ENCODE measurements around the gene THSD7B.

Gene THSD7B

GRCh38 chr2:137223722-137224121, 458.4 kb downstream of the THSD7B start:
- no peaks in the 10 kb centered on the region for H3K36me3 ChIP-seq (ENCODE audit: insufficient read depth, low read length)
- no peaks in the 10 kb centered on the region for H4K20me1 ChIP-seq (ENCODE audit: insufficient read depth, low read length, poor library complexity, severe bottlenecking)
- no peaks in the 10 kb centered on the region for H3F3A ChIP-seq (ENCODE audit: low read depth)
- no peaks in the 10 kb centered on the region for H3K4me1 ChIP-seq (ENCODE audit: insufficient read depth, low read length, poor library complexity, severe bottlenecking)
- no peaks in the 10 kb centered on the region for H3K9me2 ChIP-seq (replicated peaks; ENCODE audit: low read depth, low read length)
- no peaks in the 10 kb centered on the region for H3K9me3 ChIP-seq (ENCODE audit: insufficient read depth, low read depth, low read length)
- TF ChIP-seq EZH2phosphoT487 (IDR thresholded peaks at IDR 0.05; ENCODE audit: borderline replicate concordance), result no peak
- no peak for TF ChIP-seq CTCF (conservative IDR thresholded peaks at IDR 0.05; ENCODE audit: low read length)
- no peak overlapping the region for H3K4me2 ChIP-seq (ENCODE audit: low read depth, low read length, poor library complexity, severe bottlenecking)
- no peak overlapping the region for H2AFZ ChIP-seq (ENCODE audit: low read length)
- no peaks in the 10 kb centered on the region for H3K27me3 ChIP-seq (ENCODE audit: insufficient read depth, low read length, poor library complexity, severe bottlenecking)
- H3K79me2 ChIP-seq (ENCODE audit: insufficient read depth, low read length), result no peaks in the 10 kb centered on the region
- H3K9ac ChIP-seq (ENCODE audit: low read depth, low read length, poor library complexity, severe bottlenecking), result no peak overlapping the region
- H3K4me3 ChIP-seq (ENCODE audit: low read length, poor library complexity, severe bottlenecking), result no peak overlapping the region

GRCh38 chr2:137228566-137228965, 463.2 kb downstream of the THSD7B start:
- H3K4me2 ChIP-seq (ENCODE audit: low read depth, low read length, poor library complexity, severe bottlenecking), result no peak overlapping the region
- H3K4me1 ChIP-seq (ENCODE audit: insufficient read depth, low read length, poor library complexity, severe bottlenecking), result no peaks in the 10 kb centered on the region
- no peaks in the 10 kb centered on the region for H3K79me2 ChIP-seq (ENCODE audit: insufficient read depth, low read length)
- no peaks in the 10 kb centered on the region for H3F3A ChIP-seq (ENCODE audit: low read depth)
- TF ChIP-seq EZH2phosphoT487 (IDR thresholded peaks at IDR 0.05; ENCODE audit: borderline replicate concordance) (no peak), CTCF (conservative IDR thresholded peaks at IDR 0.05; ENCODE audit: low read length) (no peak)
- H3K27me3 ChIP-seq (ENCODE audit: insufficient read depth, low read length, poor library complexity, severe bottlenecking), result no peaks in the 10 kb centered on the region
- no peaks in the 10 kb centered on the region for H3K36me3 ChIP-seq (ENCODE audit: insufficient read depth, low read length)
- H3K9me2 ChIP-seq (replicated peaks; ENCODE audit: low read depth, low read length), result no peaks in the 10 kb centered on the region
- no peaks in the 10 kb centered on the region for H3K9me3 ChIP-seq (ENCODE audit: insufficient read depth, low read depth, low read length)
- H3K4me3 ChIP-seq (ENCODE audit: low read length, poor library complexity, severe bottlenecking), result no peak overlapping the region
- no peaks in the 10 kb centered on the region for H4K20me1 ChIP-seq (ENCODE audit: insufficient read depth, low read length, poor library complexity, severe bottlenecking)
- H2AFZ ChIP-seq (ENCODE audit: low read length), result no peak overlapping the region
- no peak overlapping the region for H3K9ac ChIP-seq (ENCODE audit: low read depth, low read length, poor library complexity, severe bottlenecking)

GRCh38 chr2:137229834-137230233, 464.5 kb downstream of the THSD7B start:
- Histone ChIP-seq H3F3A (ENCODE audit: low read depth) (no peaks in the 10 kb centered on the region), H3K4me1 (ENCODE audit: insufficient read depth, low read length, poor library complexity, severe bottlenecking) (no peaks in the 10 kb centered on the region), H4K20me1 (ENCODE audit: insufficient read depth, low read length, poor library complexity, severe bottlenecking) (no peaks in the 10 kb centered on the region), H3K9me3 (ENCODE audit: insufficient read depth, low read depth, low read length) (no peaks in the 10 kb centered on the region), H2AFZ (ENCODE audit: low read length) (no peak overlapping the region), H3K27me3 (ENCODE audit: insufficient read depth, low read length, poor library complexity, severe bottlenecking) (no peaks in the 10 kb centered on the region), H3K4me3 (ENCODE audit: low read length, poor library complexity, severe bottlenecking) (no peak overlapping the region), H3K9me2 (replicated peaks; ENCODE audit: low read depth, low read length) (no peaks in the 10 kb centered on the region), H3K79me2 (ENCODE audit: insufficient read depth, low read length) (no peaks in the 10 kb centered on the region), H3K36me3 (ENCODE audit: insufficient read depth, low read length) (no peaks in the 10 kb centered on the region), H3K4me2 (ENCODE audit: low read depth, low read length, poor library complexity, severe bottlenecking) (no peak overlapping the region), H3K9ac (ENCODE audit: low read depth, low read length, poor library complexity, severe bottlenecking) (no peak overlapping the region)
- TF ChIP-seq EZH2phosphoT487 (IDR thresholded peaks at IDR 0.05; ENCODE audit: borderline replicate concordance), result no peak
- no peak for TF ChIP-seq CTCF (conservative IDR thresholded peaks at IDR 0.05; ENCODE audit: low read length)

Measured in Loucy (cell line).